Calu3 (cell line): ENCODE data around the gene CTBP1. TPM values are rescaled to one million over a fixed set of nuclear protein-coding genes. Genes with fewer than 3 reads are reported as not detected.

ENCODE experiments used
- BruUV-seq: library from RNA; stranded (reverse); fragments of 400-500 nt; replicated peaks from 2 replicates; lab custom pipeline; 2021; lab: Mats Ljungman, UMichigan
- CTCF ChIA-PET: fragments of 300-600 bp; sonication (Branson Sonifier 250); formaldehyde crosslinking; loops from one replicate; lab custom pipeline; 2022; ENCODE audit warnings: antibody characterized with exemption; lab: Charles Lee
- DNase-seq: peaks from one replicate; pipeline ENCODE4 v3.0.0; 2022
- H3K27ac Mint-ChIP-seq: one replicate; pipeline ENCODE4 v1.8.0; 2022; ENCODE audit warnings: mixed read lengths; ENCODE audit not compliant: unreplicated experiment
- H3K27me3 Mint-ChIP-seq: one replicate; pipeline ENCODE4 v1.8.0; 2022; ENCODE audit warnings: mixed read lengths; ENCODE audit not compliant: unreplicated experiment
- H3K36me3 Mint-ChIP-seq: one replicate; pipeline ENCODE4 v1.8.0; 2022; ENCODE audit warnings: mild to moderate bottlenecking, moderate library complexity, mixed read lengths; ENCODE audit not compliant: insufficient read depth, unreplicated experiment
- H3K4me1 Mint-ChIP-seq: one replicate; pipeline ENCODE4 v1.8.0; 2022; ENCODE audit warnings: mild to moderate bottlenecking, low read depth, mixed read lengths; ENCODE audit not compliant: unreplicated experiment
- H3K4me3 Mint-ChIP-seq: one replicate; pipeline ENCODE4 v1.8.0; 2022; ENCODE audit warnings: mild to moderate bottlenecking, low read depth, moderate library complexity, mixed read lengths; ENCODE audit not compliant: unreplicated experiment
- H3K9me3 Mint-ChIP-seq: one replicate; pipeline ENCODE4 v1.8.0; 2022; ENCODE audit warnings: low read depth, mixed read lengths; ENCODE audit not compliant: unreplicated experiment
- intact Hi-C: fragments of 100-400 bp; cut with micrococcal nuclease; formaldehyde crosslinking; loops from one replicate; pipeline ENCODE4 v1.10.0; 2022; ENCODE audit not compliant: unreplicated experiment
- total RNA-seq: library from RNA; stranded (reverse); gene quantifications from 2 replicates; pipeline ENCODE4 v1.2.3, GENCODE V29; 2022
- TF ChIP-seq, protein P1 (sequence below): fragments of 200-600 bp; IDR thresholded peaks from one replicate; pipeline ENCODE4 v1.8.0; 2022; ENCODE audit warnings: antibody characterized with exemption; ENCODE audit not compliant: unreplicated experiment

The CTBP1 gene
- total RNA-seq, 1 experiment from 2014 or later: 115 TPM

DNA sequence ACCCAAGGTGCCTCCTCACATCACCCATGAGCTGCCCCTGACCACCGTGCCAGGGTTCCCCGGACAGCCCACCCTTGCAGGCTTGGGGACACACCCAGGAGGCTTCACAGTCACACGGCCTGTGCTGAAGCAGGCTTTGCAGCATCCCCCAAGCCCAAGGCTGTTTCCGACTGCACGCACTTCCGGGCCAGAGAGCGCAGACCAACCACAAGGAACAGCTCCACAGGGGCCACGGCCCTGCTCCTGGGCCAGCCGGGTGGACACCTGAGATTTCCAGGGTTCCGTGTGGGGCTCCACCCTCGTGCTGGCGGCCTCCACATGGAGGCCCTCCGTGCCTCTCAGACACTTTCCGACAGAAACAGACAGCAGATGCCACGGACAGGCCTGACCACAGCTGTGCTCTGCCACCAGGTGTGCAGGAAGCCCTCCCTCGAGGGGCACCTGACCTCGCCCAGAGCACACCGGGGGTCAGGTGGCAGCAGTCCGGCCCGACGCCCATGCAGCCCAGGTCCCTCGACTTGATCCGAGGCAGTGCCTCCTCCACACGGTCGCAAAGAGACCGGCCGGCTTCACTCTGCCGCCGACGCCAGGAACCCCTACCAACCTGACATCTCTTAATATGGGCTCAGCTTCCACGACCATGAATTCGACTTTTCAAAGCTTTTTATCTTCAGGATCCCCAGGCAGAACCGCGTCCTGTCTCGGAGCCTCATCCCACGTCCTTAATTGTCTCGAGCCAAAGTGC, 8.0 kb downstream of the CTBP1 start:
- Mint-ChIP-seq H3K27me3 (no peaks in the 10 kb centered on the region), H3K4me3 (no peak overlapping the region), H3K27ac (no peak overlapping the region), H3K9me3 (no peaks in the 10 kb centered on the region), H3K36me3 (peaks cover 29% of the 10 kb centered on the region), H3K4me1 (peaks cover under 1% of the 10 kb centered on the region)
- DNase-seq: no peak
- TF ChIP-seq, protein P1, sequence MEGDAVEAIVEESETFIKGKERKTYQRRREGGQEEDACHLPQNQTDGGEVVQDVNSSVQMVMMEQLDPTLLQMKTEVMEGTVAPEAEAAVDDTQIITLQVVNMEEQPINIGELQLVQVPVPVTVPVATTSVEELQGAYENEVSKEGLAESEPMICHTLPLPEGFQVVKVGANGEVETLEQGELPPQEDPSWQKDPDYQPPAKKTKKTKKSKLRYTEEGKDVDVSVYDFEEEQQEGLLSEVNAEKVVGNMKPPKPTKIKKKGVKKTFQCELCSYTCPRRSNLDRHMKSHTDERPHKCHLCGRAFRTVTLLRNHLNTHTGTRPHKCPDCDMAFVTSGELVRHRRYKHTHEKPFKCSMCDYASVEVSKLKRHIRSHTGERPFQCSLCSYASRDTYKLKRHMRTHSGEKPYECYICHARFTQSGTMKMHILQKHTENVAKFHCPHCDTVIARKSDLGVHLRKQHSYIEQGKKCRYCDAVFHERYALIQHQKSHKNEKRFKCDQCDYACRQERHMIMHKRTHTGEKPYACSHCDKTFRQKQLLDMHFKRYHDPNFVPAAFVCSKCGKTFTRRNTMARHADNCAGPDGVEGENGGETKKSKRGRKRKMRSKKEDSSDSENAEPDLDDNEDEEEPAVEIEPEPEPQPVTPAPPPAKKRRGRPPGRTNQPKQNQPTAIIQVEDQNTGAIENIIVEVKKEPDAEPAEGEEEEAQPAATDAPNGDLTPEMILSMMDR: no peak
- CTCF ChIA-PET: no interaction called here
- intact Hi-C loops: no loop called here
- BruUV-seq: no TSS peak

DNA sequence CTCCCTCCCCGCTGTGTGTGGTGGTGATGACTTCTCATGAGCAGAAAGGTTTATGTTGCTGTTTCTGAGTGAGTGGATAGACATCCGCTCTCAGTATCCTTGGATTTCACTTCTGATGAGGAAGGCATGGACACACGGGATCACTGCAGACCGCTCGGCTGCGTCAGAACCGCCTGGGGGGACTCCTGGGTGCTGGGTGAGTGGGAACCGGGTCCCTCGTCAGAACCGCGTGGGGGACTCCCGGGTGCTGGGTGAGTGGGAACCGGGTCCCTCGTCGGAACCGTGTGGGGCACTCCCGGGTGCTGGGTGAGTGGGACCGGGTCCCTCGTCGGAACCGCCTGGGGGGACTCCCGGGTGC, 9.0 kb downstream of the CTBP1 start:
- TF ChIP-seq, protein P1: no peak
- Mint-ChIP-seq H3K4me1 (no peaks in the 10 kb centered on the region), H3K4me3 (no peak overlapping the region), H3K27ac (no peak overlapping the region), H3K36me3 (peaks cover 36% of the 10 kb centered on the region), H3K27me3 (no peaks in the 10 kb centered on the region), H3K9me3 (no peaks in the 10 kb centered on the region)
- DNase-seq: no peak
- no TSS peak for BruUV-seq
- intact Hi-C loops: no loop called here
- CTCF ChIA-PET: no interaction called here

DNA sequence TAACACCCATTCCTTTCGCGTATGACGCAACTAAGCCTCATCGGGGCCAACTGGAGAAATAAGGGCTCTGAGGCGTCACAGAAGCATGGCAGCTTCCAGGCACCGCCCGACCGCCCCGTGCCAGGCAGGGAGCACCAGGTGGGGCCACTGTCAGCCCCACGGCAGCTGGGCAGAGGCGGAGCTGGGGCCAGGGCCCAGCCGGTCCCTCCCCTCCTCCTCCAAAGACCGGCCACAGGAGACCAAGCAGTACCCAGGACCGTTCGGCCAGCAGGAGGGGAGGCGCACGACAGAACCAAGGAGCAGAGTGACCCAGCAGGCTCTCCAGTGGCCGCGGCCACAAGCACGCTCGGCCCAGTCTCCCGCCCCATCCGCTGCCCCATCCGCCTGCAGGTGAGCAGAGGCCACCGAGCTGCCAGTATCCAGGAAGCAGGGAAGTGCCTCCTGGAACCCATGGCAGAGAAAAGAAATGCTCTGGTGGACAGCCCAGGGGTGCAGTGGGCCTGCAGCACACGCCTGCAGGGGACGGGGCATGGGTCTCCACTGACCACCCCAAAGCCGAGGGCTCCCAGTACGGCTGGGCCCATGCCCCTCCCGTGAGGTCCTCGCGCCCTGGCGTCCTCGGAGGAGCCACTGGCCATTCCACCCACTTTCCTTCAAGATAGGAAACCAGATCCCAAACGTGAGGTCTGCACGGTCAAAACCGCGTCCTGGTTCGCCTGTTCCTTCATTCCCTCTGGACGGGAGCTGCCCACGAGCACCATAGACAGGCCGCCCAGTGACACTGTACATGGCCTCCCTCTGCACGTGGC, 9.6 kb downstream of the CTBP1 start:
- no peak for DNase-seq
- CTCF ChIA-PET: no interaction called here
- intact Hi-C loops: no loop called here
- Mint-ChIP-seq H3K4me3 (no peak overlapping the region), H3K27me3 (no peaks in the 10 kb centered on the region), H3K27ac (no peak overlapping the region), H3K4me1 (no peaks in the 10 kb centered on the region), H3K9me3 (no peaks in the 10 kb centered on the region), H3K36me3 (peaks cover 40% of the 10 kb centered on the region)
- BruUV-seq: no TSS peak
- TF ChIP-seq, protein P1: no peak

DNA sequence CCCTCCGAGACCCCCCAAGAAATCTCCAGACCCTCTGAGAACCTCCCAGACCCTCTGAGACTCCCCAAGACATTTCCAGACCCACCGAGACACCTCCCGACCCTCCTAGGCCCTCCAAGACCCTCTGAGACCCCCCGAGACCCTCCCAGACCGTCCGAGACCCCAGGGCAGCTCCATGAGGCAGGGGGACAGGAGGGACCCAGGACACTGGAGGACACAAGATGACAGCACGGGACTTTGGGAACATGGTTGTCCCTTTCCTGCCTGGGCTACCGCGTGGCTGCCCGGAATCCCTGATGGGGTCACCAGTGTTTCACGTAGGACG, 10.3 kb downstream of the CTBP1 start:
- Mint-ChIP-seq H3K4me3 (no peak overlapping the region), H3K27ac (no peak overlapping the region), H3K36me3 (peaks cover 44% of the 10 kb centered on the region), H3K9me3 (no peaks in the 10 kb centered on the region), H3K27me3 (no peaks in the 10 kb centered on the region), H3K4me1 (no peaks in the 10 kb centered on the region)
- no TSS peak for BruUV-seq
- intact Hi-C loops: no loop called here
- CTCF ChIA-PET: no interaction called here
- TF ChIP-seq, protein P1: no peak
- DNase-seq: no peak
